HCT116 (cell line): Measurements from ENCODE around the gene C1orf21. TPM values are rescaled to one million over a fixed set of nuclear protein-coding genes. Genes with fewer than 3 reads are reported as not detected.

Source experiments
- ATAC-seq: fragments of 200-7000 bp; cut with Tn5 transposase; 2 replicates; pipeline ENCODE4 v1.9.1; 2020; ENCODE audit warnings: mild to moderate bottlenecking, moderate library complexity
- BruUV-seq: library from RNA; stranded (reverse); fragments of 400-500 nt; replicated peaks from 2 replicates; lab custom pipeline; 2021; lab: Mats Ljungman, UMichigan
- CTCF ChIA-PET: fragments of 300-600 bp; sonication (Branson Sonifier 250); formaldehyde crosslinking; loops from one replicate; lab custom pipeline; 2021; ENCODE audit warnings: antibody characterized with exemption; lab: Charles Lee
- POLR2A ChIA-PET: fragments of 300-600, 350-600 bp; sonication (Branson Sonifier 250); formaldehyde crosslinking; loops from one replicate; lab custom pipeline; 2021; ENCODE audit warnings: antibody characterized with exemption; lab: Charles Lee
- RAD21 ChIA-PET, 2 experiments: fragments of 300-600 bp; sonication (Branson Sonifier 250); formaldehyde crosslinking; loops; one replicate each; lab custom pipeline; 2023; ENCODE audit warnings: low total read pairs in 2 of 2; ENCODE audit not compliant: uncharacterized antibody in 2 of 2, unreplicated experiment in 2 of 2, low non-redundant PET in 1 of 2; lab: Charles Lee
- DNase-seq: peaks from one replicate; pipeline ENCODE4 v3.0.0-alpha.2; 2010; ENCODE audit warnings: low read depth, low spot score
- H2AFZ ChIP-seq: fragments of 200-600 bp; shearing (Covaris generic), sonication (generic); 2 replicates; pipeline ENCODE4 v1.6.1; 2017; ENCODE audit warnings: low read depth, mixed run types, mixed read lengths, antibody characterized with exemption, low read length; ENCODE audit not compliant: poor library complexity, severe bottlenecking
- H3K27ac ChIP-seq: 2 replicates; pipeline ENCODE4 v1.5.1; 2012; ENCODE audit warnings: low read depth, low read length
- H3K27me3 ChIP-seq: fragments of 200-600 bp; sonication (generic); 2 replicates; pipeline ENCODE4 v1.6.1; 2016; ENCODE audit warnings: mixed run types, low read length, mixed read lengths; ENCODE audit not compliant: insufficient read depth
- H3K36me3 ChIP-seq, 2 experiments: fragments of 200-500 bp in 1 of 2; fragments of 200-600 bp in 1 of 2; sonication (Bioruptor generic) in 1 of 2; sonication (generic) in 1 of 2; 2 replicates each; pipeline versions ENCODE4 v1.5.1 to v1.6.1; 2014 to 2016; ENCODE audit warnings: low read length in 2 of 2, inconsistent platforms in 1 of 2, mixed read lengths in 1 of 2, mixed run types in 1 of 2; ENCODE audit not compliant: insufficient read depth in 2 of 2, control insufficient read depth in 1 of 2
- H3K4me1 ChIP-seq, 2 experiments: fragments of 200-600 bp in 1 of 2; sonication (generic) in 1 of 2; 2 replicates each; pipeline versions ENCODE4 v1.5.1 to v1.6.1; 2012 to 2017; ENCODE audit warnings: low read length in 2 of 2, inconsistent platforms in 1 of 2, mild to moderate bottlenecking in 1 of 2, mixed read lengths in 1 of 2, mixed run types in 1 of 2, moderate library complexity in 1 of 2; ENCODE audit not compliant: insufficient read depth in 2 of 2, control insufficient read depth in 1 of 2
- H3K4me2 ChIP-seq: fragments of 200-600 bp; sonication (generic); 2 replicates; pipeline ENCODE4 v1.6.1; 2017; ENCODE audit warnings: mixed run types, low read length, mixed read lengths
- H3K4me3 ChIP-seq, 2 experiments: fragments of 200-600 bp in 1 of 2; sonication (generic) in 1 of 2; replicated peaks in 1 of 2; 2 replicates each; pipeline ENCODE4 v1.5.1; 2011 to 2016; ENCODE audit warnings: low read length in 2 of 2, control low read depth in 1 of 2, low read depth in 1 of 2, mild to moderate bottlenecking in 1 of 2, mixed read lengths in 1 of 2, mixed run types in 1 of 2
- H3K79me2 ChIP-seq: fragments of 200-600 bp; sonication (generic); 2 replicates; pipeline ENCODE4 v1.6.1; 2017; ENCODE audit warnings: mild to moderate bottlenecking, mixed run types, low read length, moderate library complexity, mixed read lengths; ENCODE audit not compliant: insufficient read depth
- H3K9ac ChIP-seq: fragments of 200-600 bp; sonication (generic); 2 replicates; pipeline ENCODE4 v1.6.1; 2016; ENCODE audit warnings: low read length, mixed read lengths
- H3K9me2 ChIP-seq: fragments of 200-600 bp; sonication (generic), shearing (Covaris generic); 2 replicates; pipeline ENCODE4 v1.6.1; 2017; ENCODE audit warnings: mixed run types, mild to moderate bottlenecking, moderate library complexity; ENCODE audit not compliant: insufficient read depth
- H3K9me3 ChIP-seq, 2 experiments: fragments of 200-500 bp in 1 of 2; fragments of 200-600 bp in 1 of 2; sonication (Bioruptor generic) in 1 of 2; sonication (generic) in 1 of 2; 2 replicates each; pipeline ENCODE4 v1.6.1; 2014 to 2017; ENCODE audit warnings: low read length in 2 of 2, mixed read lengths in 2 of 2, inconsistent platforms in 1 of 2, low read depth in 1 of 2, mild to moderate bottlenecking in 1 of 2, mixed run types in 1 of 2, moderate library complexity in 1 of 2; ENCODE audit not compliant: control insufficient read depth in 1 of 2, insufficient read depth in 1 of 2
- H4K20me1 ChIP-seq: fragments of 200-600 bp; sonication (generic), shearing (Covaris generic); 2 replicates; pipeline ENCODE4 v1.6.1; 2017; ENCODE audit warnings: mixed run types, mild to moderate bottlenecking, moderate library complexity; ENCODE audit not compliant: insufficient read depth
- ATF3 ChIP-seq: IDR thresholded peaks from 2 replicates; pipeline ENCODE4 v1.6.1; 2012
- CBX3 ChIP-seq: IDR thresholded peaks from 2 replicates; pipeline ENCODE4 v1.6.1; 2012; ENCODE audit warnings: low read depth
- CEBPB ChIP-seq: IDR thresholded peaks from 2 replicates; pipeline ENCODE4 v1.6.1; 2012; ENCODE audit warnings: low read depth
- CTCF ChIP-seq, 3 experiments: fragments of 200-600 bp in 1 of 3; sonication (generic) in 1 of 3; IDR thresholded peaks in 2 of 3; conservative IDR thresholded peaks in 1 of 3; 2 replicates each; pipeline ENCODE4 v1.5.1; 2012 to 2017; ENCODE audit warnings: low read depth in 2 of 3, low read length in 2 of 3, antibody characterized with exemption in 1 of 3, borderline replicate concordance in 1 of 3, control low read depth in 1 of 3, mild to moderate bottlenecking in 1 of 3, mixed read lengths in 1 of 3, mixed run types in 1 of 3, moderate library complexity in 1 of 3; ENCODE audit not compliant: insufficient read depth in 1 of 3
- EGR1 ChIP-seq: IDR thresholded peaks from 2 replicates; pipeline ENCODE4 v1.6.1; 2012; ENCODE audit warnings: low read depth
- EZH2 ChIP-seq: fragments of 200-600 bp; sonication (generic); IDR thresholded peaks from 2 replicates; pipeline ENCODE4 v1.6.1; 2017; ENCODE audit warnings: antibody characterized with exemption, mixed run types
- EZH2phosphoT487 ChIP-seq: fragments of 200-600 bp; IDR thresholded peaks from 2 replicates; pipeline ENCODE4 v1.6.1; 2018; ENCODE audit warnings: antibody characterized with exemption, borderline replicate concordance
- FOSL1 ChIP-seq: IDR thresholded peaks from 2 replicates; pipeline ENCODE4 v1.6.1; 2012; ENCODE audit warnings: low read depth
- JUND ChIP-seq: IDR thresholded peaks from 2 replicates; pipeline ENCODE4 v1.6.1; 2012
- MAX ChIP-seq: IDR thresholded peaks from 2 replicates; pipeline ENCODE4 v1.6.1; 2012
- POLR2A ChIP-seq: IDR thresholded peaks from 2 replicates; pipeline ENCODE4 v1.7.0; 2011; ENCODE audit warnings: borderline replicate concordance; ENCODE audit not compliant: insufficient read depth, insufficient read length; ENCODE audit errors: extremely low read depth
- POLR2AphosphoS5 ChIP-seq: IDR thresholded peaks from 2 replicates; pipeline ENCODE4 v1.6.1; 2011; ENCODE audit warnings: mild to moderate bottlenecking, low read depth, low read length, moderate library complexity
- RAD21 ChIP-seq: IDR thresholded peaks from 2 replicates; pipeline ENCODE4 v1.6.1; 2012; ENCODE audit warnings: low read depth, mild to moderate bottlenecking
- REST ChIP-seq: IDR thresholded peaks from 2 replicates; pipeline ENCODE4 v1.6.1; 2012; ENCODE audit warnings: low read depth
- SIN3A ChIP-seq: IDR thresholded peaks from 2 replicates; pipeline ENCODE4 v1.6.1; 2012; ENCODE audit warnings: low read depth
- SRF ChIP-seq: IDR thresholded peaks from 2 replicates; pipeline ENCODE4 v1.6.1; 2012; ENCODE audit warnings: low read depth
- TCF7L2 ChIP-seq: IDR thresholded peaks from 2 replicates; pipeline ENCODE4 v1.7.0; 2011; ENCODE audit warnings: borderline replicate concordance, inconsistent platforms; ENCODE audit not compliant: insufficient read depth, insufficient read length; ENCODE audit errors: extremely low read depth
- ZFX ChIP-seq: fragments of 450-650 bp; IDR thresholded peaks from 2 replicates; pipeline ENCODE4 v1.6.1; 2017
- ZNF274 ChIP-seq: fragments of 200-500 bp; sonication (Bioruptor generic); IDR thresholded peaks from 2 replicates; pipeline ENCODE4 v1.6.1; 2014; ENCODE audit warnings: mild to moderate bottlenecking, low read depth, low read length, inconsistent platforms
- intact Hi-C: fragments of 100-400 bp; cut with micrococcal nuclease; formaldehyde crosslinking; loops from 2 replicates; pipeline ENCODE4 v1.10.0; 2022
- total RNA-seq: library from RNA; stranded (reverse); gene quantifications from one replicate; pipeline ENCODE4 v1.2.1, GENCODE V29; 2021; ENCODE audit not compliant: unreplicated experiment

The C1orf21 gene
- total RNA-seq, 1 experiment from 2014 or later, result 8.9 TPM

- BruUV-seq, result no TSS peak
- no peak overlapping the region for H3K4me2 ChIP-seq
- no peak overlapping the region for H2AFZ ChIP-seq
- RAD21 ChIA-PET, result no interaction called here
- no peak overlapping the region for H3K9ac ChIP-seq
- intact Hi-C loops, result no loop called here
- H3K27me3 ChIP-seq, result no peaks in the 10 kb centered on the region
- no peaks in the 10 kb centered on the region for H3K4me1 ChIP-seq
- no peaks in the 10 kb centered on the region for H3K79me2 ChIP-seq
- no peak for DNase-seq
- H3K36me3 ChIP-seq, result no peaks in the 10 kb centered on the region
- no peak for ATAC-seq
- POLR2A ChIA-PET, result no interaction called here
- H3K9me3 ChIP-seq, result no peaks in the 10 kb centered on the region
- H3K27ac ChIP-seq, result no peak overlapping the region
- CTCF ChIA-PET, result no interaction called here
- H3K9me2 ChIP-seq, result no peaks in the 10 kb centered on the region
- TF ChIP-seq CBX3 (no peak), POLR2AphosphoS5 (no peak), RAD21 (no peak), CEBPB (no peak), ZFX (no peak), REST (no peak), MAX (no peak), CTCF (IDR thresholded peaks at IDR 0.05 in 2 of 3, conservative IDR thresholded peaks at IDR 0.05 in 1 of 3; ENCODE audit: borderline replicate concordance in 1 of 3, insufficient read depth in 1 of 3, low read depth in 2 of 3, low read length in 2 of 3) (no peak), EZH2 (no peak), EZH2phosphoT487 (no peak), JUND (no peak), TCF7L2 (no peak), ZNF274 (no peak), ATF3 (no peak), SRF (no peak), FOSL1 (no peak), POLR2A (no peak), SIN3A (no peak), EGR1 (no peak)
- TF ChIP-seq, all 23 proteins: peak for 0
- no peaks in the 10 kb centered on the region for H4K20me1 ChIP-seq
- no peak overlapping the region for H3K4me3 ChIP-seq
These were observed 148.6 kb downstream of the C1orf21 start for GRCh38 chr1:184535191-184535970.
